Measurements from ENCODE around the gene CCDC196.

DNA sequence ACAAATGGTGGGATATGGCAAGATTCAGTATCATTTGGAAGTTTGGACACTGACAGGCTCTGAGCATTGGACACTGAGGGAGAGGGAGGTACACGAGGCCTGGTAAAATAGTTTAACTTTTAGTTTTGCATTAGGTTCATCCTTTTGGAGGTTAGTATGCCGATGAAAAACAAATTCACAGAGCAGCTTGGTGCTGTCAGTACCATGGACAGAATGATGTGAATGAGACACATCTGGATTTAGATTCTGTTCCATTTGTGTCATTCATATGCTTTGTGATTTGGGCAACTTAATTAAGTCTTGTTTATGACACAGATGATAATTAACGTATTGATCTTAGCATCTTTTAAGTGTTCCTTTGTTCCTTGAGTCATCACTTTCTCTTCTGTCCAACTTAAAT lies 55.5 kb downstream of the CCDC196 start:
- no peak for TF ChIP-seq POLR2A (IDR thresholded peaks at IDR 0.05)
- TF ChIP-seq, protein P1, sequence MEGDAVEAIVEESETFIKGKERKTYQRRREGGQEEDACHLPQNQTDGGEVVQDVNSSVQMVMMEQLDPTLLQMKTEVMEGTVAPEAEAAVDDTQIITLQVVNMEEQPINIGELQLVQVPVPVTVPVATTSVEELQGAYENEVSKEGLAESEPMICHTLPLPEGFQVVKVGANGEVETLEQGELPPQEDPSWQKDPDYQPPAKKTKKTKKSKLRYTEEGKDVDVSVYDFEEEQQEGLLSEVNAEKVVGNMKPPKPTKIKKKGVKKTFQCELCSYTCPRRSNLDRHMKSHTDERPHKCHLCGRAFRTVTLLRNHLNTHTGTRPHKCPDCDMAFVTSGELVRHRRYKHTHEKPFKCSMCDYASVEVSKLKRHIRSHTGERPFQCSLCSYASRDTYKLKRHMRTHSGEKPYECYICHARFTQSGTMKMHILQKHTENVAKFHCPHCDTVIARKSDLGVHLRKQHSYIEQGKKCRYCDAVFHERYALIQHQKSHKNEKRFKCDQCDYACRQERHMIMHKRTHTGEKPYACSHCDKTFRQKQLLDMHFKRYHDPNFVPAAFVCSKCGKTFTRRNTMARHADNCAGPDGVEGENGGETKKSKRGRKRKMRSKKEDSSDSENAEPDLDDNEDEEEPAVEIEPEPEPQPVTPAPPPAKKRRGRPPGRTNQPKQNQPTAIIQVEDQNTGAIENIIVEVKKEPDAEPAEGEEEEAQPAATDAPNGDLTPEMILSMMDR (IDR thresholded peaks at IDR 0.05): no peak
